PFSK-1 (cell line): ENCODE data around the gene KIAA0586.

ENCODE experiments used
- FOXP2 ChIP-seq: optimal IDR thresholded peaks from 2 replicates; pipeline ENCODE3; 2011; ENCODE audit warnings: borderline replicate concordance, control low read depth, inconsistent platforms; ENCODE audit not compliant: insufficient read depth; ENCODE audit errors: extremely low read length, extremely low read depth
- TF ChIP-seq, protein P1 (sequence below), 2 experiments: IDR thresholded peaks; 2 replicates each; pipeline versions ENCODE4 v1.6.1 to v1.8.0; 2011 to 2012; ENCODE audit warnings: low read depth in 2 of 2, low read length in 2 of 2, control low read depth in 1 of 2, inconsistent platforms in 1 of 2, mild to moderate bottlenecking in 1 of 2, moderate library complexity in 1 of 2; ENCODE audit not compliant: insufficient read depth in 1 of 2

DNA sequence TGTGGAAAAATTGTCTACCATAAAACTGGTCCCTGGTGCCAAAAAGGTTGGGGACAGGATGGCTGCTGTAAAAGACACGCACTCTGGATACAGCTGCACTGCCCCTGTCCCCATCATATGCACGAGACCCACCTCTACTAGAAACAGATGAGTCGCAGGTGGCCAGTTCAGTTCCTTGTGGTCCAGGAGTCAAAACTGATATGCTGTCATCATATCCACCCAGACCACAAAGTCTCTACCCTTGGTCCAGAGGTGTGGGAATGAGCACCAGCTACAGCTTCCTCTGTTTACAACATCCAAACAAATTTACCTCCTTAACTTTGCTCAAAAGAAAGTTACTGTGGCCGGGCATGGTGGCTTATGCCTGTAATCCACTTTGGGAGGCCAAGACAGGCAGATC is 166.5 kb downstream of the KIAA0586 start:
- no peak for TF ChIP-seq FOXP2
- TF ChIP-seq, protein P1, sequence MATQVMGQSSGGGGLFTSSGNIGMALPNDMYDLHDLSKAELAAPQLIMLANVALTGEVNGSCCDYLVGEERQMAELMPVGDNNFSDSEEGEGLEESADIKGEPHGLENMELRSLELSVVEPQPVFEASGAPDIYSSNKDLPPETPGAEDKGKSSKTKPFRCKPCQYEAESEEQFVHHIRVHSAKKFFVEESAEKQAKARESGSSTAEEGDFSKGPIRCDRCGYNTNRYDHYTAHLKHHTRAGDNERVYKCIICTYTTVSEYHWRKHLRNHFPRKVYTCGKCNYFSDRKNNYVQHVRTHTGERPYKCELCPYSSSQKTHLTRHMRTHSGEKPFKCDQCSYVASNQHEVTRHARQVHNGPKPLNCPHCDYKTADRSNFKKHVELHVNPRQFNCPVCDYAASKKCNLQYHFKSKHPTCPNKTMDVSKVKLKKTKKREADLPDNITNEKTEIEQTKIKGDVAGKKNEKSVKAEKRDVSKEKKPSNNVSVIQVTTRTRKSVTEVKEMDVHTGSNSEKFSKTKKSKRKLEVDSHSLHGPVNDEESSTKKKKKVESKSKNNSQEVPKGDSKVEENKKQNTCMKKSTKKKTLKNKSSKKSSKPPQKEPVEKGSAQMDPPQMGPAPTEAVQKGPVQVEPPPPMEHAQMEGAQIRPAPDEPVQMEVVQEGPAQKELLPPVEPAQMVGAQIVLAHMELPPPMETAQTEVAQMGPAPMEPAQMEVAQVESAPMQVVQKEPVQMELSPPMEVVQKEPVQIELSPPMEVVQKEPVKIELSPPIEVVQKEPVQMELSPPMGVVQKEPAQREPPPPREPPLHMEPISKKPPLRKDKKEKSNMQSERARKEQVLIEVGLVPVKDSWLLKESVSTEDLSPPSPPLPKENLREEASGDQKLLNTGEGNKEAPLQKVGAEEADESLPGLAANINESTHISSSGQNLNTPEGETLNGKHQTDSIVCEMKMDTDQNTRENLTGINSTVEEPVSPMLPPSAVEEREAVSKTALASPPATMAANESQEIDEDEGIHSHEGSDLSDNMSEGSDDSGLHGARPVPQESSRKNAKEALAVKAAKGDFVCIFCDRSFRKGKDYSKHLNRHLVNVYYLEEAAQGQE (IDR thresholded peaks at IDR 0.05; ENCODE audit: insufficient read depth in 1 of 2, low read depth in 2 of 2, low read length in 2 of 2): no peak
